ENCODE data around the gene ITGB3. TPM values are rescaled to one million over a fixed set of nuclear protein-coding genes. Genes with fewer than 3 reads are reported as not detected.

The ITGB3 gene
- total RNA-seq, 1 donor from 2014 or later, result 1.7 TPM

DNA sequence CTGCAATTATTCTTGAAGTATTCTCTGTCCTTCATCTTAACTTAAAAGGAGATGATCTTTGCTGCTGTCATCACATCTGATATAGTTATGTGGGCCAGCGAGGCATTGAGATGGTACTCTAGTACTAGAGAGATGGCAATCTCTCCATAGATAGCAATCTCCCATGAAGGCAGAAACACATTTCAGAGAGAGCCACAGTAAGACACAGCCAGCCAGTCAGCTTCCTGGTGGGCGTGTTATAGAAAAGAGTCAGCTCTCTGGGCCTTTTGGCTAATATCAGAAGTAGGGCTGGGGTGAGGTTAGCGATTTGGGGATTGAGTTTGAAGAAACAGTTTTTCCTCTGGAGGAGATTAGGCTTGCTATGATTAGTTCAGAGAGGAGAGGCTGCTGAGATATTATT, 47.5 kb downstream of the ITGB3 start:
- no peak for ATAC-seq

DNA sequence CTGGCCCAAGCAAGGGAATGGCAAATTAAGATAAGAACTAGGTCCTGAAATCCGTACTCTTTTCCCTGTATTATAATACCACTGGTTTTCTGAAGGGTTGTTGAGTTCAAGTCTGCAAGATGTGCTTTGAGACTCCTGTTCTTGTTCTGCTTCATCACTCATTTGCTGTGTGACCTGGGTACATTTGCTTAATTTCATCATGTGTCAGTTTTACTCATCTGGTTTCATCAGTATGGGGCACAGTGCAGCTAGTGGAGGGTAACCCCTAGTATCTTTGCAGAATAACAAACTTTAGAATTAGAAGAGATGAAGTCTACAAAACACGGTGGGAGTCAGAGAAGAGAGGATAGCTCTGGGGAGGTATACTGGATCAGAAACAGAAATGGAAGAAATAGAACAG, 48.2 kb downstream of the ITGB3 start:
- ATAC-seq, result no peak

DNA sequence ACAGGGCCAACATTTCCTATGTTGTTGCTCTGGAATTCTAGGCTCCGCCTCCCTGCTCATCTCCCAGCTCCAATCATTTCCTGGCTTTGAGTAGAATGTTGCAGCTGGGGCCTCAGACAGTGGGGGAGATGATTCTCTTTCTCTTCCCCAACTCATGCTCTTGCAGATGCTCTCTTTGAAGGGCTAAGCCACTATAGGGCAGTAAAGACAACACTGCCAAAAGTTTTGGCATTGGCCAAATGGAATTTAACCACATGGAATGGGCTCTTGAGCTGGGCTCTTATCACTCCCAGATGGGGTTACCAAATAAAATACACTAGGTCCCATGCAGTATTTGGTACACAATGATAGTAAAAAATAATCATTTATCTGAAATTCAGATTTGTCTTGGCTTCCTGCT, 50.6 kb downstream of the ITGB3 start:
- no peak for ATAC-seq

DNA sequence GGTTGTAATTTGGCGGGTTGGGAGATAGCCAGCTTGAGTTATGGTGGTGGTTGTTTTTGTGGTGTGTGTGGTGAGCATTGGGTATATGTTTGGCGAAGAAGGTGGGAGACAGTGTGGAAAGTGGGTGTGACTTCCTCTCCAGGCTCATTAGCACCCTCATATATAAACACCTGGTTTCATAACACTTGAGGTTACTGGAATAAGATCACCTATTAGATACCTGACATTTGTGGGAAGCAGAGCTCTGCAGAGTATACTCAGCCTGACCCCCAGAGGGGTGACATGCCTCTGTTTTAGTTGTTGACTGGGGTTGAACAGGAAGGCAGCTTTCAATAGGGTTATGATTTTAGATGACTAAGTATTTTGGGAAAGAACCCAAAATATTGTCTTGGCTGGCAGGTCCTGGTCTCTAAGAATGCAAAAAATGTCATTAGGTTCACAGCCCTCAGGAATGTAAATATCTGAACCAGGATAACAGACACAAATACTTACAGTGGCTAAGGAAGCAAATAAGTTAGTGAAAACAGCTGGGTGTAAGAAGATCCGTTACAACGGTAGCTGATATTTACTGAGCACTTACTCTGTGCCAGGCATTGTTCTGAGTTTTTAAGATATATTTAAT, 51.8 kb downstream of the ITGB3 start:
- peak; percentile 48 for ATAC-seq

DNA sequence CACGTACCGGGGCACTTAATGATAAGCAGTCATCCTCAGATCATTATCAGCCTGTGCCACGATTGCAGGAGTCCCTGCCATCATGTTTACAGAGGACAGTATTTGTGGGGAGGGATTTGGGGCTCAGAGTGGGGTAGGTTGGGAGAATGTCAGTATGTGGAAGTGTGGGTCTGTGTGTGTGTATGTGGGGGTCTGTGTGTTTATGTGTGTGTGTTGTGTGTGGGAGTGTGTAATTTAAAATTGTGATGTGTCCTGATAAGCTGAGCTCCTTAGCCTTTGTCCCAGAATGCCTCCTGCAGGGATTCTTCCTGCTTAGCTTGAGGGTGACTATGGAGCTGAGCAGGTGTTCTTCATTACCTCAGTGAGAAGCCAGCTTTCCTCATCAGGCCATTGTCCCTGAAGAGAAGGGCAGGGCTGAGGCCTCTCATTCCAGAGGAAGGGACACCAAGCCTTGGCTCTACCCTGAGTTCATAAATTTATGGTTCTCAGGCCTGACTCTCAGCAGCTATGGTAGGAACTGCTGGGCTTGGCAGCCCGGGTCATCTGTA, 56.6 kb downstream of the ITGB3 start:
- ATAC-seq, result no peak

DNA sequence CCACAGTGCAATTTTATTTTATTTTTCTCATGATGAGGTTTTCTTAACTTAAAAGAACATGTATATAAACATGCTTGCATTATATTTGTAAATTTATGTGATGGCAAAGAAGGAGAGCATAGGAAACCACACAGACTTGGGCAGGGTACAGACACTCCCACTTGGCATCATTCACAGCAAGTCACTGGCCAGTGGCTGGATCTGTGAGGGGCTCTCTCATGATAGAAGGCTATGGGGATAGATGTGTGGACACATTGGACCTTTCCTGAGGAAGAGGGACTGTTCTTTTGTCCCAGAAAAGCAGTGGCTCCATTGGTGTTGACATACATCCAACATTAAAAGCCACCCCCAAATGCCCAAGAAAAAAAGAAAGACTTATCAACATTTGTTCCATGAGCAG, 57.8 kb downstream of the ITGB3 start:
- ATAC-seq, result no peak

DNA sequence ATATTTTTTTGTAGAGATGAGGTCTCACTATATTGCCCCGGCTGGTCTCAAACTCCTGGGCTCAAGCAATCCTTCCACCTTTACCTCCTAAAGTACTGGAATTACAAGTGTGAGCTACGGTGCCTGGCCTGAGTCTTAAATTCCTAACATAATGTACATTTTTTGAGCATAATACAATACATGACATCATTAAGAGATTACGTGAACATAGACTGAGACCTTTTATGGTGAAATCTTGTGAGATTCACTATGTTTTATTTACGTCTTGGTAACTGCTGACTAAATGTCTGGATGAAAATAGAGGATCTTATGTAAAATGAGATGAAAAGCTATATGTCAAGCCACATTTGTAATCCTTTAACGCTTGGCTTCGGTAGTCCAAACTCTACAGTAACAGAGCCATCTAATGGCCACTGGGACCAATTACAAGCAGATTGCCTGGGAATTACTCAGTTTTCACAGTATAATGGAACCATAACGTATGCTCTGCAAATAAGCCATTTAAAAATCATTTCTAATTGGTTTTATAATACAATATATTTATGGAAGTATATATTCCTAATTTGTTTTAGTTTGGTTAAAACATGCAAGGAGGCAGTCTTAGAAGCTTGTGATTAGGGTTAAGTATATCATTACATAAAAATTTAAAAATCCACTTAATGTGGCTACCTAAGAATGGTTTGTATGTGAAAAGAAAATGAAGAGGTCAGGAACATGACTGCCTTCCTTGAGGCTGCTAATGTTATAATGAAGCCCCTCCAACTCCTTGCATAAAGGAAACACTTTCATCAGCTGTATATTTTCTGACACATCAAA, 62.0 kb downstream of the ITGB3 start:
- ATAC-seq, result peak; percentile 66

DNA sequence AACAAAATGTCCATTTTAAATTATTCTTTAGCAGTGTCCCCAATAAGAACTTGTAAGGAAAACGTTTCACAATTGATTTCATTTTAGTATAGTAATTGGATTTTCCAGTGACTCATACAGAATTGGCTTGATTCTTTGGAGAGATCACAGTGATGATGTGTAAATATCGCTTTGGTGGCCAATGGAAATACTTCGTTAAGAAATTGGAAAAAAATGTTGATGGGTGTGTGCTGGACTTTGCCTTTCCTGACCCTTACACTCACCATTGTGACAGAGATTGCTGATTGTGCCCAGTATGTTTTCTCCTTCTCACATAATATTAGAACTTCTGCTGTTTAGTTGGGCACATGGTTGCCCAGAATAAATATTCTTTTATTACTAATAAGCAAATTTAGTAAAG, 62.7 kb downstream of the ITGB3 start:
- no peak for ATAC-seq

DNA sequence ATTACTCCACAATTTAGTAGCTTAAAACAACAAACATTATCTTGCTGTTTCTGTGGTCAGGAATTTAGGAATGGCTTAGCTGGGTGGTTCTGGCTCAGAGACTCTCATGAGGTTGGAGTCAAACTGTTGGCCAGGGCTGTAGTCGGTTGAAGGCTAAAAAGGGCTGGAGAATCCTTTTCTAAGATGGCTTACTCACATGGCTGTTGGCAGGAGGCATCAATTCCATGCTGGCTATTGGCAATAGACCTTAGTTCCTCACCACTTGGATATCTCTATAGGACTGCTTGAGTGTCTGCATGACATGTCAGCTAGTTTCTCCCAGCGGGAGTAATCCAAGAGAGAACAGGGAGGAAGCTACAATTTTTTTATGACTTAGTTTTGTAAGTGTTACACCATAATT, 63.5 kb downstream of the ITGB3 start:
- no peak for ATAC-seq

DNA sequence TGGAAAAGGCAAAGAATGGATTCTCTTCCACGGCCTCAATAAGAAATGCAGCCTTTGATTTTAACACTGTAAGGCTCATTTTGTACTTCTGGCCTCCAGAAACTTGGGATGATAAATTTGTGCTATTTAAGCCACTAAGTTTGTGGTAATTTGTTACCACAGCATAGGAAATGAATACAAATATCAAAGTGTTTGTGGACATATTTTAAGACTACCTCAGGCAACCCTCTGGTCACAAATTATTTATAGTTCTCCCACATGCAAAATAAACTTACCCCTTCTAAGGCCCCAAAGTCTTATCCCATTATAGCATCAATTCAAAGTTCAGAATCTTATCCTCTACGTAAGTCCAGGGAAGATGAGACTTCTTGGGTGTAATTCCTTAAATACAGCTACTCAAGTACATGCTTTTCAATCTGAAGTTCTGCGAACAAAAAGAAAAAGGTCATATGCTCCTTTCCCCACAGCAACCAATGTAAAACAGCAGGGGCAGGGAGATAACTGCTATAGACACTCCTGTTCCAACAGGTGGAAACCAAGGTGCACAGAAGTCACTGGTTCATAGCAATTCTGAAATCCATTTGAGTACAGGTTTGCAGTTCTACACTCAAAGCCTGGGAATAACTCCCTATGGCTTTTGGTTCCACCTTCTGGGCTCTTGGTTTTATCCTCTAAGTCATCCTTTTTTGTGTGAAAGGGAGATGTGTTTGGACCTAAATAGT, 64.7 kb downstream of the ITGB3 start:
- ATAC-seq, result no peak

DNA sequence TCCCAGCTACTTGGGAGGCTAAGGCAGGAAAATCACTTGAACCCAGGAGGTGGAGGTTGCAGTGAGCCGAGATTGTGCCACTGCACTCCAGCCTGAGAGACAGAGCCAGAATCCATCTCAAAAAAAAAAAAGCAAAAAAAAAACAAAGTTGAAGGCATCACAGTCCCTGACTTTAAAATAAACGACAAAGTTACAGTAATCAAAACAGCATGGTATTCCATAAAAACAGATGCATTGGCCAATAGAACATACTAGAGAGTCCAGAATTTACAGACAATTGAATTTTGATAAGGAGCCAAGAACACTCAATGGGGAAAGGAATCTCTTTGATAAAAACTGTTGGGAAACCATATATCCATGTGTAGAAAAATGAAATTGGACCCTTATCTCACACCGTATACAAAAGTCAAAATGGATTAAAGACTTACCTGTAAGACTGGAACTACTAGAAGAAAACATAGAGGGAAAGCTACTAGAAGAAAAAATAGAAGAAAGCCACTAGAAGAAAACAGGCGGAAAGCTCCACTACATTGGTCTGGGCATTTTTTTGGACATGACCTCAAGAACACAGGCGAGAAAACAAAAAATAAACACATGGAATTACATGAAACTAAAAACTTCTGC, 67.4 kb downstream of the ITGB3 start:
- ATAC-seq, result no peak

DNA sequence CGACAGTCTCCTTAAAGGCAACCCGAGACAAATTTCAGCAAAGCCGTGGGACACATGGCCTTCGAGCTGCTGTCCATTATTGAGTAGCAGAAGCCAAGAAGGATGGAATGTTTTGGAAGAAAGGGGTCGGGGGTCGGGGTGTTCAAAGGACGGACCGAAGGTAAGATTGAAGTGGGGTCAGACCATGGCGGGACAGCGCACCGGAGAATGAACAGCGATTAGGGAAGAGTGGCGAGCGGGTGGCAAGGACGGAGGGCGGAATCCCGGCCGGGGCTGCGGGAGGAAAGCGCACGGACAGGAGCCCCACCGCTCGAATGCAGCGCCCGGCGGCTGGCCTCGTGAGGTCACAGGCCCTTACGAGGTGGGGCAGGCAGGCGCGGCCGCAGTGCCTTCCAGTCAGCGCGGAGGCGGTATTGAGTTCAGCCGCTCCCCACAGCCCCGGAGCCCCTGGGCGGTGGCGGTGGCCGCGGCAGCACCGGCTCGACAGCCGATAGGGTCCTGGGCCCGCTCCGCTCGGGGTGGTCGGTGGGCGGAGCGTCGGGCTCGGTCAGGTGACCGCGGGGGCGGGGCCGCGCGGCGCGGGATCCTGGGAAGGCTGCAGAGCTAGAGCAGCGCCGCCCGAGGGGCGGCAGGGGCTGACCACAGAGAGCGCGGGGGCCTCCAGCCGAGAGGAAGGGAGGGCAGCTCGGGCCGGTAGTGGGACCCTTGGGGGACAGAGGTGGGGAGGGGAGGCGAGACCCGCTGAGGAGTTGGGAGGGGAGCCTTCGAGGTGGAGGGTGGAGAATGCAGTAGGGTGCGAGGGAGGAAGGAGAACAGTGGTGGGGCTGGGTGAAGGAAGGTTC, 70.0 kb downstream of the ITGB3 start, which contains the start of gene EFCAB13:
Gene EFCAB13, plus strand, starts transcription at position 574 of the 842 bp plus-strand sequence. CDS start 4,399 bp downstream, outside the sequence.
- peak; percentile 94 for ATAC-seq

DNA sequence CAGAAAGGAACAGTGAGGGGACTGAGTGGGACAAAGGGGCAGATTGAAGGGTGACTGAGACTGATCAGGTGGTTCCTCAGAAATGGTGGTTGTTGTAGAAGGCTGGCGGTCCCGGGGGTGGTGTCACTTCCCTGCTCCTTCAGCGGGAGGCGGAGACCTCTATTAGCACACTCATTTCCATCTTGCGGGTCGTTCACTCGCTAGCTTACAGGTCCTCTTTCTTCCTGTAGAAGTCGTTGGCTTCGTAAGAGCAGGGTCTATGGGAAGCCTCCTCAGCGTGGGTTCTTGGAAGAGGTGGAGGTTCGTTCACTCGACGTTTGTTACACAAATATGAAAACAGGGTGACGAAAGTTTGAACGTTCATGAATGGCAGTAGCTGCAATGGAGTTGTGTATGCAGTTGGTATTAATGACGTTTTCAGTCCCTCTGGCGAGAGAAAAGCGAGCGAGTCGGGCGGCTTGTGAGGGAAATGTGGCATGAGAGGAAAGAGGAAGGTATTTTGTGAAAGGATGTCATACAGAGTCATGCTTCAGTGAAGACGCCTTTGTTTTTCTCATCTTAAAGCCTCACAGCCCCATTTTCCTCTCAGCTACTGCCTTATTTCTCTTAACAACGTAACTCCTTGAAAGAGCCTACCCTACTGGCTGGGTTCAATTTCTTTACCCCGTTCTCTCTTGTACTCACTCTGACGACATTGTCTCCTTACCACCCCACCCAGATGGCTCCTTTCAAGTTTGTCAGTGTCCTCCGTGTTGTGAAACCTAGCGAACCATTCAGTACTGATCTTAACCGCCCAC, 70.8 kb downstream of the ITGB3 start:
- peak; percentile 25 for ATAC-seq

DNA sequence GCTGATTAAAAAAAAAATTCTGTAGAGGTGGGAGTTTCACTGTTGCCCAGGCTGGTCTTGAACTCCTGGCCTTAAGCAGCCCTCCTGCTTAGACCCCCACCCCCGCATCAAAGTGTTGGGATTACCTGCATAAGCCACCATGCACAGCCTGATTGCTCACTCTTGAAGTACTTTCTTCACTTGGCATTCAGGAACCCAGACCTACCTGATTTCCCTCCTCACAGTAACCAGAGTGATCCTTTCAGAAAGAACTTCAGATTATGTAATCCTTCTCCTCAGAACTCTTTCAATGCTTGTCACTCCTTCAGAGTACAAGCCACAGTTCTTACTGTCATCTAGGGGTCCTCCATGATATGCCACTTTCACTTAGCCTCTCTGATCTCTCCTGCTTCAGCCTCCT, 71.5 kb downstream of the ITGB3 start:
- no peak for ATAC-seq

DNA sequence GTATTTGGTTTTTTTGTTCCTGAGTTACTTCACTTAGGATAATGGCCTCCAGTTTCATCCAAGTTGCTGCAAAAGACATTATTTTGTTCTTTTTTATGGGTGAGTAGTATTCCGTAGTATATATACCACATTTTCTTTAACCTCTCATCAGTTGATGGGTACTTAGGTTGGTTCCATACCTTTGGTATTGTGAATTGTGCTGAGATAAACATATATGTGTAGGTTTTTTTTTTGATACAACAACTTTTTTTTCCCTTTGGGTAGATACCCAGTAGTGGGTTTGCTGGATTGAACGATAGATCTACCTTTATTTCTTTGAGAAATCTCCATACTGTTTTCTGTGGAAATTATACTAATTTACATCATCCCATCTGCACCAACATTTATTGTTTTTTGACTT, 76.9 kb downstream of the ITGB3 start:
- no peak for ATAC-seq

DNA sequence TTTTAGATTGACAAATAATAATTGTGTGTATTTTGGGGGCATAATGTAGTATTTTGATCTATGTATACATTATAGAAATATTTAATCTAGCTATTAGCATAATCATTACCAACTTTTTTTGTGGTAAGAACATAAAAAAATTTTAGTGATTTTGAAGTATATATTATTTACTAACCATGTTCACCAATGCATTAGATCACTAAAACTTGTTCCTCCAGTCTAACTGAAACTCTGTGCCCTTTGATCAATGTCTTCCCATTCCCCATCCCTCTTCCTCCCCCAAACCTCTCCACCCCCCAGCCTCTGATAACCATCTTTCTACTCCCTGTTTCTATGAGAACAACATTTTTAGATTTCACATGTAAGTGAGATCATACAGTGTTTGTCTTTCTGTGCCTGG, 78.7 kb downstream of the ITGB3 start:
- no peak for ATAC-seq

DNA sequence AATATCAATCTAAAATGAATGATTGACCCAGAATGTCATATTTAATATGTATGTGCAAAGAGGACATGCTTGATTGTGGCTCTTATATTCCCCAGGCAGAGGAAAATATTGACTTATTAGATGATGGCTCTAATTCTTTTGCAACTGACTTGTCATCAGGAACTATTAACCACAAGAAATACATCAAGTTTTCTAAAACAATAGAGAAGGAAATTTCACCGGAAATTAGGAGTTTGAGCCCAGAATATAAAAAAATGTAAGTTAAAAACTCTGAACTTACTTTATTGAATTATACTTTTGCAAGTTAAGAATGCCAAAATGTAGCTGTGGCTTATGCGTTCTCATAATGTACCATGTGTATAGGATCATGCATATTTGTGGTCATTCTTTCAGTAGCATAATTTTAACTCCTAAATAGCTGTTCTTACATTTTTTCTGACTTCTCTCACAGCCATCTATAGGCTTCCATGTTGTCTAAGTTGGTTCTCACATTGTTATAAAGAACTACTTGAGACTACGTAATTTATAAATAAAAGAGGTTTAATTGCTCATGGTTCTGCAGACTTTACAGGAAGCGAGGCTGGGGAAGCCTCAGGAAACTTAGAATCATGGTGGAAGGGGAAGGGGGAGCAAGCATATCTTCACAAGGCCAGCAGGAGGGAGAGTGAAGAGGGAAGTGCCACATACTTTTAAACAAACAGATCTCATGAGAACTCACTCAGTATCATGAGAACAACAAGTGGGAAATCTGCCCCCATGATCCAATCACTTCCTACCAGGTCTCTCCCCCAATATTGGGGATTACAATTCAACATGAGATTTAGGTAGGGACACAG, 81.7 kb downstream of the ITGB3 start:
- ATAC-seq, result no peak

DNA sequence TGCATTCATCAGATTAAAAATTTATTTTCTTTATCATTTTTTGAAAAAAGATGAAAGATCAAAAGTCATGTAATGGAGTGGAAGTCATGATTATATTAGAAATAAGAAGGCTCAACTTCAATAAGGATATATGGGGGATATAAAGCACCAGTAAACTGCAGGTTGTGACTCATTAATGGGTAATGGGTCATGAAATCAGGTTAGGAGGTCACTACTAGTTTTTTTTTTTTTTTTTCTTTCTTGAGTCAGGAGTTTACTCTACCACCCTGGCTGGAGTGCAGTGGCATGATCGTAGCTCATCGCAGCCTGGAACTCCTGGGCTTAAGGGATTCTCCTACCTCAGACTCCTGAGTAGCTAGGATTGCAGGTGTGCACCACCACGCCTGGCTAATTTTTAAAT, 84.4 kb downstream of the ITGB3 start:
- no peak for ATAC-seq

DNA sequence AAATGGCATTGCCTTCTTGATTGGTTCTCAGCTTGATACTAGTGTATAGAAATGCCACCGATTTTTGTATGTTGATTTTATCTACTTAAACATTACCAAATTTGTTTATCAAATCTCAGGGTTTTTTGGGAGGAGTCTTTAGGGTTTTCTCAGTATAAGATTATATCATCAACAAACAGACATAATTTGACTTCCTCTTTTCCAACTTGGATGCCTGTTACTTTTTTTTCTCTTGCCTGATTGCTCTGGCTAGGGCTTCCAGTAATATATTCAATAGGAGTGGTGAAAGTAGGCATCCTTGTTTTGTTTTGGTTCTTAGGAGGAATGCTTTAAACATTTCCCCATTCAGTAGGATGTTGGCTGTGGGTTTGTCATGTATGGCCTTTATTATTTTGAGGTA, 99.2 kb downstream of the ITGB3 start:
- no peak for ATAC-seq

DNA sequence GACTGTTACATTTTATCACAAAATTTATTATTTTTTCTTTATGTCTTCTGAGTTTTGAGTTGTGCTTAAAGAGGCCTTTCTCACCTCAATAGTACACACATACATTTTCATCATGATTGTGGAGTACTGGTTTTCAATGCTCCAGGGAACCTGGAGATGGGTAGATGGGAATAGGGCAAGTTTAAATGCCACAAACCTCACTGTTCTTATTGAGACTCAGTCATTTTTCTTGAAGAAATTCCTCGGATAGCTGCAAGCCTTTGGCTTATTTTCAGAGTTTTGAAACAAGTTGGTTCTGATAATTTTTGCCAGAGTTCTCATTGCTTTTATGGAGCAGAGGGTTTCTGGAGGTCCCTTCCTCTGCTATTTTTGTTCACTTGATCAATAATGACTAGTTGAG, 105.0 kb downstream of the ITGB3 start:
- no peak for ATAC-seq
